Stimulated activated CD8-positive, alpha-beta memory T cell treated with anti-CD3 and anti-CD28 coated beads, Interleukin-7, amount 100 ng/mL, for 24 hours (primary cell): ENCODE data around the gene CRY2.
A peak's percentile ranks its signal among the peaks of the same experiment; 100 is the strongest.
"Not testable (repeated sequence)": the region's sequence is repeated elsewhere in the genome, so short reads cannot be mapped to it uniquely, and the experiment has no call there.

Experiments used
- DNase-seq: peaks from one replicate; pipeline ENCODE4 v3.0.0-alpha.2; 2020; ENCODE audit warnings: low read depth

The CRY2 gene

GRCh38 chr11:45846974-45847910, at the start of gene CRY2:
Gene CRY2, plus strand, starts transcription at chr11:45847475. Its CDS starts 16 bp downstream, at chr11:45847491.
- DNase-seq: peak; percentile 99

- no peak for DNase-seq
Measured at GRCh38 chr11:45798793-45799441, 48.4 kb upstream of the CRY2 start.

DNA sequence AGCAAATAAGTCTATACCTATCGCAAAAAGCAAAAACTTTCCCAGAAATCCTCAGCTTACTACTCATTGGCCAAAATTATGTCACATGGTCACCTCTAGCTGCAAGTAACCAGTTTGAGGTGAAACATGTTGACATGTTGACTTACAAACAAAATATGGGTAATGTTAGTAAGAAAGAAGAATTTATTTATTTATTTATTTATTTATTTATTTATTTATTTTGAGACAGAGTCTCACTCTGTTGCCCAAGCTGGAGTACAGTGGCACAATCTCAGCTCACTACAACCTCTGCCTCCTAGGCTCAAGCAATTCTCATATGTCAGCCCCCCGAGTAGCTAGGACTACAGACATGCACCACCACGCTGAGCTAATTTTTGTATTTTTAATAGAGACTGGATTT, 47.7 kb upstream of the CRY2 start:
- DNase-seq: no peak

- no peak for DNase-seq
Measured at GRCh38 chr11:45800261-45800660, 47.0 kb upstream of the CRY2 start.

GRCh38 chr11:45801723-45802315, 45.5 kb upstream of the CRY2 start:
- no peak for DNase-seq

- no peak for DNase-seq
Measured at GRCh38 chr11:45802531-45803317, 44.6 kb upstream of the CRY2 start.

DNA sequence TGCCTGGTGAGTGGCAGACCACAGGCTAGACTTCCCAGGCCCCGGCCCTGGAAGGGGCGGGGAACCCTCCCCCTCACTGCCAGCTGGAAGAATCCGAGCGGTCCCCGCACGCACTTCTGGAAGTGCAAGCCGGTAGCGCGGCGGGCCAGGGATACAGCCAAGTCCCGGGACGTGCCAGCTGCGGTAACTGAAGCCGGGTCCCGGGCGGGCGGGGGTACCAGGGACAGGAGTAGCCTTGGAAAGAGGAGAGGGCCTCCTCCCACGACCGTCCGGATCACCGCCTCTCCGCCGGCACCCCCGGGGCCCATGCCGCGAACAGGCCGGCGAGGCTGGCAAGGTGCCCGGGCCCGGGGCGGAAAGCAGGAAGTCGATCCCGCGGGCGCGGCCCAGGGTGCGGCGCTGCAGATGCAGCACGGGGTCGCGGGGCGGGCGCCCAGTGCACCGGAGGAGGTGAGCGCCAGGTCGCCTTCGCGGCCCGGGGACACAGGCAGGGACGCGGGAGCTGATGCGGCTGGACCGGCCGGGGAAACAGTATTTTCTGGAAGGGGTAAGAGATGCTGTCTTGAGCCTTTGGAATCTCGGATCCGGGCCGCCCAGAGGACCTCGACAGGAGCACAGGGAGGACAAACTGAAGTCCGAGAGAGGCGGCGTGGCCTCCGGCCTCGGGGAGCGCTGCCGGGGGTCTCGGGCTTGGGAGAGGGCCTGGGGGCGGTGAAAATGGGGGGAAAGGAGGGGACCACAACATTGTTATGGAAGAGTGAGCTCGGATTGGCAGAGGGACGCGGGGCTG, 43.1 kb upstream of the CRY2 start:
- peak; percentile 29 for DNase-seq

- DNase-seq: peak; percentile 90
Measured at GRCh38 chr11:45804761-45805304, 42.4 kb upstream of the CRY2 start, which contains the start of gene SLC35C1. Gene SLC35C1, plus strand, starts transcription at chr11:45805149. Its CDS starts 653 bp downstream, at chr11:45805802.

GRCh38 chr11:45805305-45806071, 41.8 kb upstream of the CRY2 start:
- DNase-seq: no peak

DNA sequence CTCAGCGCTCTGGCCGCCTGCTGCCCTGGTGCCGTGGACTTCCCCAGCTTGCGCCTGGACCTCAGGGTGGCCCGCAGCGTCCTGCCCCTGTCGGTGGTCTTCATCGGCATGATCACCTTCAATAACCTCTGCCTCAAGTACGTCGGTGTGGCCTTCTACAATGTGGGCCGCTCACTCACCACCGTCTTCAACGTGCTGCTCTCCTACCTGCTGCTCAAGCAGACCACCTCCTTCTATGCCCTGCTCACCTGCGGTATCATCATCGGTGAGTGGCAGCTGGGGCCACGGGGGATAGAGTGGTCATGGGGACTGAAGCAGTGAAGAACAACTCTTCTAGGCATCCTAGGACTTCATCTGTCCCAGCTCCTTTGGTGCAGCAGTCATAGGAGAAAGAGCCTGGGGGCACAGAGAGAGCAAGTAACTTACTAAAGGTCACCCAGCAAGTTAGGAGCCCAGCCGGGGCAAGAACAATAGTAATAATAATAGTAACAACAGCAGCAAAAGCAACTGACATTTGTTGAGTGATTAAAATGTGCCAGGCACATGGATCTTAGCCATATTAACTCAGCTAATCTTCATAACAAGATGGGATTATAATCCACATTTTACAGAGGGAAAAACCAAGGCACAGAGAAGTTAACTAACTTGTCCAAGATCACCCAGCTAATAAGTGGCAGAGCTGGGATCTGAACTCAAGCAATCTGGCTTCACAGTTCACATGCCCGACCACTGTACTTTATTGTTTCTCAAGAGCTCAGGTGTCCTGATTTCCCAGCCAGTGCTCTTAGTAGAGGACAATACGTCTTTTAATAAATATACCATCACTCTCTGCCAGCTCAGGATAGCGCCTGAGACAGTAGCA, 41.0 kb upstream of the CRY2 start:
- no peak for DNase-seq

GRCh38 chr11:45806937-45807791, 40.1 kb upstream of the CRY2 start:
- no peak for DNase-seq

- DNase-seq: no peak
Measured at GRCh38 chr11:45807792-45808238, 39.5 kb upstream of the CRY2 start.

DNA sequence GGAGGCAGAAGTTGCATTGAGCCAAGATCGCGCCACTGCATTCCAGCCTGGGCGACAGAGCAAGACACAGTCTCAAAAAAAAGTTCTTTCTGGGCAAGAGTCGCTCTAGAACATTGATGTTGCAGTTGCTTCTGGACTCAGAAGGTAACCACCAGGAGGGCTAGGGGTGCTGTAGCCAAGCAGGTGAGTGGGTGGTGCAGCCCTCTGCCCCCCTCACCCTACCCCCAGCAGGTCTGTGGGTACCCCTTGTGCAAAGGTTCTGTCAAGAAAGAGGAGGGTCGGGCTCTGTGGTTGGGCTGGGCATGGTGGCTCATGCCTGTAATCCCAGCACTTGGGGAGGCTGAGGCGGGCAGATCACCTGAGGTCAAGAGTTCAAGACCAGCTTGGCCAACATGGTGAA, 38.8 kb upstream of the CRY2 start:
- not testable (repeated sequence) for DNase-seq

- no peak for DNase-seq
Measured at GRCh38 chr11:45809456-45810395, 37.5 kb upstream of the CRY2 start.

GRCh38 chr11:45810431-45811108, 36.7 kb upstream of the CRY2 start:
- no peak for DNase-seq

DNA sequence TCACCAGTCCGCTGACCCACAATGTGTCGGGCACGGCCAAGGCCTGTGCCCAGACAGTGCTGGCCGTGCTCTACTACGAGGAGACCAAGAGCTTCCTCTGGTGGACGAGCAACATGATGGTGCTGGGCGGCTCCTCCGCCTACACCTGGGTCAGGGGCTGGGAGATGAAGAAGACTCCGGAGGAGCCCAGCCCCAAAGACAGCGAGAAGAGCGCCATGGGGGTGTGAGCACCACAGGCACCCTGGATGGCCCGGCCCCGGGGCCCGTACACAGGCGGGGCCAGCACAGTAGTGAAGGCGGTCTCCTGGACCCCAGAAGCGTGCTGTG, 36.2 kb upstream of the CRY2 start:
- DNase-seq: no peak
